Liver (tissue), 9 donors: ENCODE measurements around the gene PLA2G4D. TPM values are rescaled to one million over a fixed set of nuclear protein-coding genes. Genes with fewer than 3 reads are reported as not detected.

Experiments used
- DNase-seq: peaks from one replicate; pipeline ENCODE4 v3.0.0-alpha.2; 2017; ENCODE audit warnings: low spot score
- H3K27ac ChIP-seq, 2 donors: one replicate each; pipeline ENCODE4 v1.7.0; 2013; ENCODE audit warnings: inconsistent platforms in 2 of 2, low read length in 2 of 2, control low read depth in 1 of 2, low read depth in 1 of 2, mild to moderate bottlenecking in 1 of 2
- H3K27me3 ChIP-seq, 4 donors: one replicate each; pipeline versions ENCODE4 v1.6.1 to v1.7.0; 2013; ENCODE audit warnings: low read length in 3 of 4, inconsistent platforms in 1 of 4, mild to moderate bottlenecking in 1 of 4, moderate library complexity in 1 of 4; ENCODE audit not compliant: control insufficient read depth in 4 of 4, insufficient read depth in 4 of 4
- H3K36me3 ChIP-seq, 4 donors: one replicate each; pipeline versions ENCODE4 v1.6.1 to v1.7.0; 2013; ENCODE audit warnings: low read length in 3 of 4, mild to moderate bottlenecking in 3 of 4, low read depth in 1 of 4, moderate library complexity in 1 of 4; ENCODE audit not compliant: control insufficient read depth in 4 of 4, insufficient read depth in 3 of 4
- H3K4me1 ChIP-seq, 4 donors: one replicate each; pipeline versions ENCODE4 v1.6.1 to v1.7.0; 2013; ENCODE audit warnings: low read length in 3 of 4, mild to moderate bottlenecking in 3 of 4, moderate library complexity in 1 of 4; ENCODE audit not compliant: control insufficient read depth in 4 of 4, insufficient read depth in 4 of 4
- H3K4me3 ChIP-seq, 3 donors: one replicate each; pipeline versions ENCODE4 v1.6.1 to v1.7.0; 2013; ENCODE audit warnings: low read length in 3 of 3, control low read depth in 1 of 3, low read depth in 1 of 3, mild to moderate bottlenecking in 1 of 3
- H3K9ac ChIP-seq, 2 donors: one replicate each; pipeline ENCODE4 v1.7.0; 2013; ENCODE audit warnings: low read length in 2 of 2, mild to moderate bottlenecking in 2 of 2, moderate library complexity in 2 of 2, control low read depth in 1 of 2, low read depth in 1 of 2
- H3K9me3 ChIP-seq, 4 donors: one replicate each; pipeline versions ENCODE4 v1.6.1 to v1.7.0; 2013; ENCODE audit warnings: low read length in 3 of 4; ENCODE audit not compliant: control insufficient read depth in 4 of 4
- EGR1 ChIP-seq, 2 donors: IDR thresholded peaks; 2 replicates each; pipeline ENCODE4 v1.6.1; 2016 to 2018; ENCODE audit warnings: antibody characterized with exemption in 2 of 2, low read depth in 2 of 2
- FOXA1 ChIP-seq: IDR thresholded peaks from 2 replicates; pipeline ENCODE4 v1.6.1; 2016; ENCODE audit warnings: antibody characterized with exemption
- GABPA ChIP-seq, 2 donors: IDR thresholded peaks in 1 of 2; conservative IDR thresholded peaks in 1 of 2; 2 replicates each; pipeline ENCODE4 v1.6.1; 2016; ENCODE audit warnings: antibody characterized with exemption in 2 of 2, mild to moderate bottlenecking in 1 of 2, moderate library complexity in 1 of 2
- HNF4G ChIP-seq: IDR thresholded peaks from 2 replicates; pipeline ENCODE4 v1.6.1; 2016; ENCODE audit warnings: antibody characterized with exemption
- JUND ChIP-seq, 2 donors: IDR thresholded peaks; 2 replicates each; pipeline ENCODE4 v1.6.1; 2016; ENCODE audit warnings: antibody characterized with exemption in 2 of 2
- RAD21 ChIP-seq, 2 donors: IDR thresholded peaks; 2 replicates each; pipeline ENCODE4 v1.6.1; 2016; ENCODE audit warnings: antibody characterized with exemption in 2 of 2, mild to moderate bottlenecking in 2 of 2
- RXRA ChIP-seq, 2 donors: IDR thresholded peaks; 2 replicates each; pipeline ENCODE4 v1.6.1; 2017 to 2018; ENCODE audit warnings: antibody characterized with exemption in 2 of 2, mild to moderate bottlenecking in 1 of 2
- TAF1 ChIP-seq: conservative IDR thresholded peaks from 2 replicates; pipeline ENCODE4 v1.6.1; 2016; ENCODE audit warnings: antibody characterized with exemption, mild to moderate bottlenecking
- YY1 ChIP-seq: IDR thresholded peaks from 2 replicates; pipeline ENCODE4 v1.6.1; 2016; ENCODE audit warnings: antibody characterized with exemption, mild to moderate bottlenecking
- WGBS: extraction: QIAGEN DNeasy Blood & Tissue Kit; methylation state at CpG from one replicate; pipeline ENCODE4 v1.1.7; 2013; 5-methylcytosine and 5-hydroxymethylcytosine counted together
- polyA plus RNA-seq, 2 donors: library from polyadenylated mRNA; stranded (reverse) in 1 of 2; unstranded in 1 of 2; fragments of 200-250 nt in 1 of 2; fragments of >200 nt in 1 of 2; fragmentation: Nextera tagmentation in 1 of 2; extraction: Ambion mirVana in 1 of 2; gene quantifications; one replicate each; pipeline versions ENCODE4 v1.2.1 to v1.2.3, GENCODE V29; 2013 to 2015
- total RNA-seq, 2 donors: library from RNA; depleted of rRNA; stranded (reverse); fragments of >200 nt; gene quantifications; one replicate each; pipeline ENCODE4 v1.2.3, GENCODE V29; 2014
- TF ChIP-seq, protein P1 (sequence below): fragments of 150-350 bp; IDR thresholded peaks from 2 replicates; pipeline ENCODE4 v1.5.1; 2017; ENCODE audit warnings: improper control_type of control experiment, low read depth, low read length; ENCODE audit not compliant: missing input control
- TF ChIP-seq, protein P2 (sequence below): IDR thresholded peaks from 2 replicates; pipeline ENCODE4 v1.6.1; 2016; ENCODE audit warnings: antibody characterized with exemption
- TF ChIP-seq, protein P3 (sequence below): IDR thresholded peaks from 2 replicates; pipeline ENCODE4 v1.6.1; 2016; ENCODE audit warnings: antibody characterized with exemption
- TF ChIP-seq, protein P4 (sequence below): IDR thresholded peaks from 2 replicates; pipeline ENCODE4 v1.6.1; 2016; ENCODE audit warnings: antibody characterized with exemption, mild to moderate bottlenecking
- donor health status: healthy.
- donor health status: healthy.
- donor health status: healthy.
- donor health status: healthy.
- donor health status: healthy.

PLA2G4D gene
- total and polyA plus RNA-seq, 4 donors: not detected

DNA sequence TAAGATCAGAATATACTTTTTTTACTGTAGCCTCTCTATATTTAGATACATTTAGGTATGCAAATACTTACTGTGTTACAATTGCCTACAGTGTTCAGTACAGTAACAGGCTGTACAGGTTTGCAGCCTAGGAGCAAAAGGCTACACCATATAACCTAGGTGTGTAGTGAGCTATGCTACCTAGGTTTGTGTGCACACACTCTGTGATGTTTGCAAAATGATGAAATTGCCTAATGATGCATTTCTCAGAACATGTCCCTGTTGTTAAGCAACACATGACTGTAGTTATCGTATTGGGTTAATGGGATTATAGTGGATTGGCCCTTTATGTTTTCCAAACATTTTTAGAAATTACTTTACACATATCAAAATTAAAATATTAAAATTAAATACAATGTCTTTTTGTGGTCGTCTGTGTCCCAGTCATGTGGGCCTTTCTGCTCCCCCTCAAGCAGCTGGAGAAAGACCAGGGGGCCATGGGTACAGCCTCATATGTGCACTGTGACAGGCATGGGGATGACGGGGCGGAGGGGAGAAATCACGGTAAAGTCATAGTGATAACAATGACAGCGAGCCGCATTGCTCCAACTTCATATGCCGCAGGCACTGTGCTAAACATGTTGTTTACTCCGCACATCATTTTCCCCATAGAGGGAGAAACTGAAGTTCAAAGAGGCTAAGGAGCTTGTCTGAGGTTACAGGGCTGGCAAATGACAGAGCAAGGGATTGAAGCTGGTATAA is 46.1 kb downstream of the PLA2G4D start:
- Histone ChIP-seq H3K27ac (no peak overlapping the region), H3K9me3 (no peaks in the 10 kb centered on the region), H3K4me3 (no peak overlapping the region), H3K27me3 (no peaks in the 10 kb centered on the region), H3K9ac (no peak overlapping the region), H3K4me1 (no peaks in the 10 kb centered on the region), H3K36me3 (no peaks in the 10 kb centered on the region)
- DNase-seq: no peak
- 90% methylated on average over 9 of the region's 9 CpGs for WGBS
- TF ChIP-seq, protein P1, sequence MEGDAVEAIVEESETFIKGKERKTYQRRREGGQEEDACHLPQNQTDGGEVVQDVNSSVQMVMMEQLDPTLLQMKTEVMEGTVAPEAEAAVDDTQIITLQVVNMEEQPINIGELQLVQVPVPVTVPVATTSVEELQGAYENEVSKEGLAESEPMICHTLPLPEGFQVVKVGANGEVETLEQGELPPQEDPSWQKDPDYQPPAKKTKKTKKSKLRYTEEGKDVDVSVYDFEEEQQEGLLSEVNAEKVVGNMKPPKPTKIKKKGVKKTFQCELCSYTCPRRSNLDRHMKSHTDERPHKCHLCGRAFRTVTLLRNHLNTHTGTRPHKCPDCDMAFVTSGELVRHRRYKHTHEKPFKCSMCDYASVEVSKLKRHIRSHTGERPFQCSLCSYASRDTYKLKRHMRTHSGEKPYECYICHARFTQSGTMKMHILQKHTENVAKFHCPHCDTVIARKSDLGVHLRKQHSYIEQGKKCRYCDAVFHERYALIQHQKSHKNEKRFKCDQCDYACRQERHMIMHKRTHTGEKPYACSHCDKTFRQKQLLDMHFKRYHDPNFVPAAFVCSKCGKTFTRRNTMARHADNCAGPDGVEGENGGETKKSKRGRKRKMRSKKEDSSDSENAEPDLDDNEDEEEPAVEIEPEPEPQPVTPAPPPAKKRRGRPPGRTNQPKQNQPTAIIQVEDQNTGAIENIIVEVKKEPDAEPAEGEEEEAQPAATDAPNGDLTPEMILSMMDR: no peak
- TF ChIP-seq RXRA (IDR thresholded peaks at IDR 0.05): no peak
- TF ChIP-seq, protein P2, sequence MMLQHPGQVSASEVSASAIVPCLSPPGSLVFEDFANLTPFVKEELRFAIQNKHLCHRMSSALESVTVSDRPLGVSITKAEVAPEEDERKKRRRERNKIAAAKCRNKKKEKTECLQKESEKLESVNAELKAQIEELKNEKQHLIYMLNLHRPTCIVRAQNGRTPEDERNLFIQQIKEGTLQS: no peak
- TF ChIP-seq, protein P3, sequence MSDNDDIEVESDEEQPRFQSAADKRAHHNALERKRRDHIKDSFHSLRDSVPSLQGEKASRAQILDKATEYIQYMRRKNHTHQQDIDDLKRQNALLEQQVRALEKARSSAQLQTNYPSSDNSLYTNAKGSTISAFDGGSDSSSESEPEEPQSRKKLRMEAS: no peak
- TF ChIP-seq HNF4G: no peak
- TF ChIP-seq GABPA (IDR thresholded peaks at IDR 0.05 in 1 of 2, conservative IDR thresholded peaks at IDR 0.05 in 1 of 2): no peak
- no peak for TF ChIP-seq EGR1 (IDR thresholded peaks at IDR 0.05; ENCODE audit: low read depth in 2 of 2)
- TF ChIP-seq, protein P4, sequence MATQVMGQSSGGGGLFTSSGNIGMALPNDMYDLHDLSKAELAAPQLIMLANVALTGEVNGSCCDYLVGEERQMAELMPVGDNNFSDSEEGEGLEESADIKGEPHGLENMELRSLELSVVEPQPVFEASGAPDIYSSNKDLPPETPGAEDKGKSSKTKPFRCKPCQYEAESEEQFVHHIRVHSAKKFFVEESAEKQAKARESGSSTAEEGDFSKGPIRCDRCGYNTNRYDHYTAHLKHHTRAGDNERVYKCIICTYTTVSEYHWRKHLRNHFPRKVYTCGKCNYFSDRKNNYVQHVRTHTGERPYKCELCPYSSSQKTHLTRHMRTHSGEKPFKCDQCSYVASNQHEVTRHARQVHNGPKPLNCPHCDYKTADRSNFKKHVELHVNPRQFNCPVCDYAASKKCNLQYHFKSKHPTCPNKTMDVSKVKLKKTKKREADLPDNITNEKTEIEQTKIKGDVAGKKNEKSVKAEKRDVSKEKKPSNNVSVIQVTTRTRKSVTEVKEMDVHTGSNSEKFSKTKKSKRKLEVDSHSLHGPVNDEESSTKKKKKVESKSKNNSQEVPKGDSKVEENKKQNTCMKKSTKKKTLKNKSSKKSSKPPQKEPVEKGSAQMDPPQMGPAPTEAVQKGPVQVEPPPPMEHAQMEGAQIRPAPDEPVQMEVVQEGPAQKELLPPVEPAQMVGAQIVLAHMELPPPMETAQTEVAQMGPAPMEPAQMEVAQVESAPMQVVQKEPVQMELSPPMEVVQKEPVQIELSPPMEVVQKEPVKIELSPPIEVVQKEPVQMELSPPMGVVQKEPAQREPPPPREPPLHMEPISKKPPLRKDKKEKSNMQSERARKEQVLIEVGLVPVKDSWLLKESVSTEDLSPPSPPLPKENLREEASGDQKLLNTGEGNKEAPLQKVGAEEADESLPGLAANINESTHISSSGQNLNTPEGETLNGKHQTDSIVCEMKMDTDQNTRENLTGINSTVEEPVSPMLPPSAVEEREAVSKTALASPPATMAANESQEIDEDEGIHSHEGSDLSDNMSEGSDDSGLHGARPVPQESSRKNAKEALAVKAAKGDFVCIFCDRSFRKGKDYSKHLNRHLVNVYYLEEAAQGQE: no peak
- TF ChIP-seq FOXA1: no peak

DNA sequence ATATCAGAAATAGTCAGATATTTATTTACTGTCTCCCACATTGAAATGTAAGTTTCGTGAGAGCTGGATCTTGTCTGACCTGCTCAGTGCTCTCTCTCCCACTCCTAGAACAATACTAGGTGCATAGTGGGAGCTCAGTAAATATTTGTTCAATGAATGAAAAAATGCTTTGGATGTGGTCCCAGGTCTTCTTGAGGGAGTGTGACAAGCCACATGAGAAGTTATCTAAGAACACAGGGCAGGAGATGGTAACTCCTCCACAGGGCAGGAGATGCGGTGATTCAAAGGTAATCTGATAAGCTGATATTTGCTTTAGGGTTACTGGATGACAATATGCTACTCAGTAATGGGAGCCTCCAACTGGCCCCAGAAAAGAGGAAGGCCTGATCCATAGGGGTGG is 47.8 kb downstream of the PLA2G4D start:
- no peaks in the 10 kb centered on the region for H3K4me1 ChIP-seq
- no peak overlapping the region for H3K4me3 ChIP-seq
- DNase-seq: no peak
- 84% methylated on average over 2 of the region's 2 CpGs for WGBS
- H3K9ac ChIP-seq: no peak overlapping the region
- no peaks in the 10 kb centered on the region for H3K27me3 ChIP-seq
- H3K9me3 ChIP-seq: no peaks in the 10 kb centered on the region
- no peak for TF ChIP-seq HNF4G
- no peak for TF ChIP-seq RAD21 (IDR thresholded peaks at IDR 0.05)
- TF ChIP-seq GABPA (IDR thresholded peaks at IDR 0.05 in 1 of 2, conservative IDR thresholded peaks at IDR 0.05 in 1 of 2): no peak
- no peak for TF ChIP-seq YY1
- TF ChIP-seq TAF1: no peak
- TF ChIP-seq EGR1 (IDR thresholded peaks at IDR 0.05; ENCODE audit: low read depth in 2 of 2): no peak
- TF ChIP-seq JUND (IDR thresholded peaks at IDR 0.05): no peak
- TF ChIP-seq, protein P2: no peak
- TF ChIP-seq, protein P3: no peak
- no peaks in the 10 kb centered on the region for H3K36me3 ChIP-seq
- no peak overlapping the region for H3K27ac ChIP-seq
